ENCODE measurements around the gene PGP. TPM values are rescaled to one million over a fixed set of nuclear protein-coding genes. Genes with fewer than 3 reads are reported as not detected.

PGP gene
- polyA plus RNA-seq, 4 donors = 7.3 to 19.3 (median 13.3) TPM

GRCh38 chr16:2226245-2226793 is 11.7 kb upstream of the PGP start:
- DNase-seq (ENCODE audit: low read depth in 4 of 4, low spot score in 3 of 4) = no peak

DNA sequence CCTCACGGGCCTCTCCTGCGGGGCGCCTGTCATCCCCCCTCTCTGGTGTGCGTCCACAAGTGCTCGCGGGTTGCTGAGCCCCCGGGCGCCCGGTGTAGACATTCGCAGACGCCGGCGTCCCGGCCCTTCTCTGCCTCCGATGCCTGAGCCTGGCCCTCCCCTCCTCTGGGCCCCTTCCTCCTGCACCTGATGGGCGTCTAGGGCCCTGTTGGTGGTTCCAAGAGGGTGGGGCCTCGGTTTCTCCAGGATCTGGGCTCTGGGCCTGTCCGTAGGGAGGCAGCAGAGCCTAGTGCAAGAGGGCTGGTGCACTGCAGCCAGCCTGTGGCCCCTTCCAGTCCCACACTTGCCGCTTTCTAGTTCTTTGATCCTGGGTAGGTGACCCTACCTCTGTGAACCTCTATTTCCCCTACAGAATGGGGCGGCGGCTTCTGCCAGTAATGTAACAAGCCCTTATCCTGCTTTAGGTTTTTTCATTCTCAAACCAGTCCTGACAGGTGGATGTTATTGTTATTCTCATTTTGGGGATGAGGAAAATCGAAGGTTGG is 9.4 kb upstream of the PGP start:
- DNase-seq (ENCODE audit: low read depth in 4 of 4, low spot score in 3 of 4) = no peak

DNA sequence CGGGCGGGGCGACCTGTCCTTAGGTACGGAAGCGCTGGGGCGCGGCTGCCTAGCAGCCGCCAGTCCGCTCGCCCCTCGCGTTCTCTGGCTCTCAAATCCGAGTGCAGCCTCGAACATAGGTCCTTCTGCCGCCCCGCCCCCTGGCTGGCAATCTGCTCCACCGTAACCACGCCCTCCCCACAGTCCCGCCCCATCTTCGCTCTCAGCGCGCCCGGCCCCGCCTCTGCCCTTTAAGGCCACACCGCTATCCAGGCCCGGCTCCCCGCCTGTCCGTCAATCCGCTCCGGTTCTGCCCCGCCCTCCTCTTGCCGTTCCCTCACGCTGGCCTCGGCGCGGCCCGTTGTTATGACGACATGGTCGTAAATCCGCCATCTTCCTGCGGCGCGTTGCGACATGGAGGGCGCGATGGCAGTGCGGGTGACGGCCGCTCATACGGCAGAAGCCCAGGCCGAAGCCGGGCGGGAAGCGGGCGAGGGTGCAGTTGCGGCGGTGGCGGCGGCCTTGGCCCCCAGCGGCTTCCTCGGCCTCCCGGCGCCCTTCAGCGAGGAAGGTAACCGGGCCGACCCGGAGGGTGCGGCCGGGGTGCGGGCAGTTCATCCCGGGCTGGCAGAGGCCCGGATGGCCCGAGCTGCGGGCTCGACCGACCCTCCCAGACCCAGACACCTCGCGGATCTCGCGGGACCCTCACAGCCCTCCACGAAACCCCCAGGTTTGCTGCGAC is 8.7 kb upstream of the PGP start, which contains the start of gene E4F1:
E4F1 (plus strand) TSS at position 371 of the 721 bp plus-strand sequence; CDS start at position 394, 23 bp downstream.
- peak; percentile 94 to 97 (median 97) for DNase-seq (ENCODE audit: low read depth in 4 of 4, low spot score in 3 of 4)

DNA sequence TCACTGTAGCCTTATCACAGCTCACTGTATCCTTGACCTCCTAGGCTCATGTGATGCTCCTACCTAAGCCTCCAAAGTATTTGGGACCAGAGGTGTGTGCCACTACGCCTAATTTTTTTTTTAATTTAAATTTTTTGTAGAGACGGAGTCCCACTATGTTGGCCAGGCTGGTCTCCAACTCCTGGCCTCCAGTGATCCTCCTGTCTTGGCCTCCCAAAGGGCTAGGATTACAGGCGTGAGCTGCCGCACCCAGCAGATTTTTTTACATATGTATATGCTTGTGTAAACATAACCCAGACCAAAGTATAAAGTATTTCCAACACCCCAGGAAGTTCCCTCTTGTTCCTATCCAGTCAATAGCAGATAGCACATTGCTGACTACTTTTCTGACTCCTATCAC is 1.7 kb upstream of the PGP start:
- no peak for DNase-seq (ENCODE audit: low read depth in 4 of 4, low spot score in 3 of 4)

DNA sequence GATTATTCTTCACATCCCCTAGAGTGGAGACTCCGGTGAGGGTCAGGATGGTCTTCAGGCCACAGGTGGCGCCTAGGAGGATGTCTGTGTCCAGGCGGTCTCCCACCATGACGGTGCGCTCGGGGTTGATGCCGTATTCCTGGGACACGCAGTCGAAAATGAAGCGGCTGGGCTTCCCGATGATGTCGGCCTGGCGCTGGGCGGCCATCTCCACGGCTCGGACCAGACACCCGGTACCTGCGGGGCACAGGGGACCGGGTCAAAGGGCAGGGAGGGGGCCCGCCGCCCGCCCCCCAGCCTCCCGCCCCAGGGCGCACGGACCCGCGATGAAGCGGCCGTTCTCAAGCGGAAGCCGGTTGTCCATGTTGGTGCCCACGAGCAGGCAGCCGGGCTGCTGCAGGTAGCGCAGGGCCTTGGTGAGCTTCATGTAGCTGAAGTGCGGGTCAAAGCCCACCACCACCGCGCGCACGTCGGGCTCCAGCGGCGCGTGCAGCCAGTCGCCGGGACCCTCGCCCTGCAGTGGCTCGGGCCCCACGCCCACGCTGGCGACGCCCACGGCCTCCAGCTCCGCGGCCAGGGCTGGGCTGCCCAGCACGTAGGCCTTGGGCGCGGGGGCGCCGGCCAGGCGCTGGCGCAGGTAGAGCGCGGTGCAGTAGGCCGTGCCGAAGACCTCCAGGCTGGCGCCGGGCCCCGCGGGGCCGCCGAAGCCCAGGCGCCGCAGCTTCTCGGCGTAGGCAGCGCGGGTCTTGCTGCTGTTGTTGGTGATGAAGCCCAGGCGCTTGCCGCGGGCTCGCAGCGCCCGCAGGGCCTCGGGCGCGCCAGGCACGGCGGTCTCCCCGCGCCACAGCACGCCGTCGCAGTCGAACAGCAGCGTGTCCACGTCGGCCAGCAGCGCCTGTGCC is 572 bp downstream of the PGP start:
- DNase-seq (ENCODE audit: low read depth in 4 of 4, low spot score in 3 of 4) = no peak

GRCh38 chr16:2212362-2213324 is 2.0 kb downstream of the PGP start:
- no peak for DNase-seq (ENCODE audit: low read depth in 4 of 4, low spot score in 3 of 4)

GRCh38 chr16:2211923-2212347 is 2.7 kb downstream of the PGP start:
- DNase-seq (ENCODE audit: low read depth in 4 of 4, low spot score in 3 of 4) = no peak

GRCh38 chr16:2210386-2211365 is 4.0 kb downstream of the PGP start, which contains the start of gene BRICD5:
TSS of gene BRICD5 (minus strand) at chr16:2210863. CDS start at chr16:2210833, 30 bp downstream.
- DNase-seq (ENCODE audit: low read depth in 4 of 4, low spot score in 3 of 4) = no peak

GRCh38 chr16:2210009-2210332 is 4.7 kb downstream of the PGP start:
- DNase-seq (ENCODE audit: low read depth in 4 of 4, low spot score in 3 of 4) = no peak

GRCh38 chr16:2209258-2210008 is 5.2 kb downstream of the PGP start:
- DNase-seq (ENCODE audit: low read depth in 4 of 4, low spot score in 3 of 4) = no peak

GRCh38 chr16:2208772-2209171 is 5.9 kb downstream of the PGP start:
- DNase-seq (ENCODE audit: low read depth in 4 of 4, low spot score in 3 of 4) = no peak

DNA sequence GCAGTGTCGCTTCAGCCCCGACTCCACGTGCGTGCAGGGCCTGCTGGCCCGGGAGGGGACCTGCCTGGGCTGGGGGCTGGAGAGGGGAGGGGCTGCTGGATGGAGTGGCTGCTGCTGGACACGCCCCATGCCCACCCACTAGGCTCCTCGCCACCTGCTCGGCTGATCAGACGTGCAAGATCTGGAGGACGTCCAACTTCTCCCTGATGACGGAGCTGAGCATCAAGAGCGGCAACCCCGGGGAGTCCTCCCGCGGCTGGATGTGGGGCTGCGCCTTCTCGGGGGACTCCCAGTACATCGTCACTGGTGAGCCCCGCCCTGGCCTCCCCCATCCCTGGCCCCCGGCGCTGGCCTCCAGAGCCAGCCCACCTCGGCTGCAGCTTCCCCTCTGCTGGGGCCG is 6.3 kb downstream of the PGP start:
- DNase-seq (ENCODE audit: low read depth in 4 of 4, low spot score in 3 of 4) = no peak

- DNase-seq (ENCODE audit: low read depth in 4 of 4, low spot score in 3 of 4) = no peak
These were observed 6.8 kb downstream of the PGP start for GRCh38 chr16:2207872-2208271.

GRCh38 chr16:2206780-2207433 is 7.7 kb downstream of the PGP start:
- no peak for DNase-seq (ENCODE audit: low read depth in 4 of 4, low spot score in 3 of 4)

DNA sequence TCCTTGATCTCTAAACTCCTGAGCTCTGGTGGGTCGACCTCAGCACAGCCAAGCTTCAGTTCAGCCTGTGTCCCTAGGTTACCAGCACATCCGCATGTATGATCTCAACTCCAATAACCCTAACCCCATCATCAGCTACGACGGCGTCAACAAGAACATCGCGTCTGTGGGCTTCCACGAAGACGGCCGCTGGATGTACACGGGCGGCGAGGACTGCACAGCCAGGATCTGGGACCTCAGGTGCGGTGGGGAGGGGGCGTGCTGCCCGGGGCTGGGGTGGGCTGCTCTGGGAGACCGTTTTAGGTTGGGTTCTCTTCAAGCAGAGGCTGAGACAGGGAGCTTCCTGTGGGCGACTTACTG is 8.2 kb downstream of the PGP start:
- no peak for DNase-seq (ENCODE audit: low read depth in 4 of 4, low spot score in 3 of 4)

GRCh38 chr16:2205967-2206313 is 8.7 kb downstream of the PGP start:
- DNase-seq (ENCODE audit: low read depth in 4 of 4, low spot score in 3 of 4) = no peak

- DNase-seq (ENCODE audit: low read depth in 4 of 4, low spot score in 3 of 4) = peak; percentile 73 to 85 (median 78)
These were observed 9.3 kb downstream of the PGP start, which contains the start of gene MLST8 for GRCh38 chr16:2205104-2205966. TSS of gene MLST8 (plus strand) at chr16:2205454. CDS start at chr16:2206086, 632 bp downstream.
